ENCODE measurements around the gene CCDC158. TPM values are rescaled to one million over a fixed set of nuclear protein-coding genes. Genes with fewer than 3 reads are reported as not detected.

The CCDC158 gene
- total and polyA plus RNA-seq, 2 of the 8 experiments (the other 6 are each of a cell fraction or from before 2014, with no cell fraction given), result not detected

DNA sequence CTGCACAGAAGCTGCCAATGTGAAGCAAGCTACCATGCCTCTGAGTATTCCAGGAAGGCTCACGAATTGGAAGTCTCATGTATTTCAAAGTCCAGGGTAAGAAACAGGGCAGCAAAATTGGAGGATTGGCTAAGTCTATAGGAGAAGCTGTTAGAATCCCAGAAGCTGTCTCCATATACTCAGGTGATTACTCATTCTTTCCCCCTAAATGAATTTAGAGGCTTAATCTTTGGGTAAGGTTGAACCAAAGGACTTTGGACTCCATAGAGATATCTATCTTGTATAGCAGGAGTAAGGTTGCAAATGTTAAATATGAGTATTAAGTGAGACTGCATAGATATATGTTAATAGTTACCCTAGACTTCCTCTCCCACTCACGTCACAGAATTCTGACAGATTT is 78.1 kb downstream of the CCDC158 start (continued):
- TF ChIP-seq, protein P1, sequence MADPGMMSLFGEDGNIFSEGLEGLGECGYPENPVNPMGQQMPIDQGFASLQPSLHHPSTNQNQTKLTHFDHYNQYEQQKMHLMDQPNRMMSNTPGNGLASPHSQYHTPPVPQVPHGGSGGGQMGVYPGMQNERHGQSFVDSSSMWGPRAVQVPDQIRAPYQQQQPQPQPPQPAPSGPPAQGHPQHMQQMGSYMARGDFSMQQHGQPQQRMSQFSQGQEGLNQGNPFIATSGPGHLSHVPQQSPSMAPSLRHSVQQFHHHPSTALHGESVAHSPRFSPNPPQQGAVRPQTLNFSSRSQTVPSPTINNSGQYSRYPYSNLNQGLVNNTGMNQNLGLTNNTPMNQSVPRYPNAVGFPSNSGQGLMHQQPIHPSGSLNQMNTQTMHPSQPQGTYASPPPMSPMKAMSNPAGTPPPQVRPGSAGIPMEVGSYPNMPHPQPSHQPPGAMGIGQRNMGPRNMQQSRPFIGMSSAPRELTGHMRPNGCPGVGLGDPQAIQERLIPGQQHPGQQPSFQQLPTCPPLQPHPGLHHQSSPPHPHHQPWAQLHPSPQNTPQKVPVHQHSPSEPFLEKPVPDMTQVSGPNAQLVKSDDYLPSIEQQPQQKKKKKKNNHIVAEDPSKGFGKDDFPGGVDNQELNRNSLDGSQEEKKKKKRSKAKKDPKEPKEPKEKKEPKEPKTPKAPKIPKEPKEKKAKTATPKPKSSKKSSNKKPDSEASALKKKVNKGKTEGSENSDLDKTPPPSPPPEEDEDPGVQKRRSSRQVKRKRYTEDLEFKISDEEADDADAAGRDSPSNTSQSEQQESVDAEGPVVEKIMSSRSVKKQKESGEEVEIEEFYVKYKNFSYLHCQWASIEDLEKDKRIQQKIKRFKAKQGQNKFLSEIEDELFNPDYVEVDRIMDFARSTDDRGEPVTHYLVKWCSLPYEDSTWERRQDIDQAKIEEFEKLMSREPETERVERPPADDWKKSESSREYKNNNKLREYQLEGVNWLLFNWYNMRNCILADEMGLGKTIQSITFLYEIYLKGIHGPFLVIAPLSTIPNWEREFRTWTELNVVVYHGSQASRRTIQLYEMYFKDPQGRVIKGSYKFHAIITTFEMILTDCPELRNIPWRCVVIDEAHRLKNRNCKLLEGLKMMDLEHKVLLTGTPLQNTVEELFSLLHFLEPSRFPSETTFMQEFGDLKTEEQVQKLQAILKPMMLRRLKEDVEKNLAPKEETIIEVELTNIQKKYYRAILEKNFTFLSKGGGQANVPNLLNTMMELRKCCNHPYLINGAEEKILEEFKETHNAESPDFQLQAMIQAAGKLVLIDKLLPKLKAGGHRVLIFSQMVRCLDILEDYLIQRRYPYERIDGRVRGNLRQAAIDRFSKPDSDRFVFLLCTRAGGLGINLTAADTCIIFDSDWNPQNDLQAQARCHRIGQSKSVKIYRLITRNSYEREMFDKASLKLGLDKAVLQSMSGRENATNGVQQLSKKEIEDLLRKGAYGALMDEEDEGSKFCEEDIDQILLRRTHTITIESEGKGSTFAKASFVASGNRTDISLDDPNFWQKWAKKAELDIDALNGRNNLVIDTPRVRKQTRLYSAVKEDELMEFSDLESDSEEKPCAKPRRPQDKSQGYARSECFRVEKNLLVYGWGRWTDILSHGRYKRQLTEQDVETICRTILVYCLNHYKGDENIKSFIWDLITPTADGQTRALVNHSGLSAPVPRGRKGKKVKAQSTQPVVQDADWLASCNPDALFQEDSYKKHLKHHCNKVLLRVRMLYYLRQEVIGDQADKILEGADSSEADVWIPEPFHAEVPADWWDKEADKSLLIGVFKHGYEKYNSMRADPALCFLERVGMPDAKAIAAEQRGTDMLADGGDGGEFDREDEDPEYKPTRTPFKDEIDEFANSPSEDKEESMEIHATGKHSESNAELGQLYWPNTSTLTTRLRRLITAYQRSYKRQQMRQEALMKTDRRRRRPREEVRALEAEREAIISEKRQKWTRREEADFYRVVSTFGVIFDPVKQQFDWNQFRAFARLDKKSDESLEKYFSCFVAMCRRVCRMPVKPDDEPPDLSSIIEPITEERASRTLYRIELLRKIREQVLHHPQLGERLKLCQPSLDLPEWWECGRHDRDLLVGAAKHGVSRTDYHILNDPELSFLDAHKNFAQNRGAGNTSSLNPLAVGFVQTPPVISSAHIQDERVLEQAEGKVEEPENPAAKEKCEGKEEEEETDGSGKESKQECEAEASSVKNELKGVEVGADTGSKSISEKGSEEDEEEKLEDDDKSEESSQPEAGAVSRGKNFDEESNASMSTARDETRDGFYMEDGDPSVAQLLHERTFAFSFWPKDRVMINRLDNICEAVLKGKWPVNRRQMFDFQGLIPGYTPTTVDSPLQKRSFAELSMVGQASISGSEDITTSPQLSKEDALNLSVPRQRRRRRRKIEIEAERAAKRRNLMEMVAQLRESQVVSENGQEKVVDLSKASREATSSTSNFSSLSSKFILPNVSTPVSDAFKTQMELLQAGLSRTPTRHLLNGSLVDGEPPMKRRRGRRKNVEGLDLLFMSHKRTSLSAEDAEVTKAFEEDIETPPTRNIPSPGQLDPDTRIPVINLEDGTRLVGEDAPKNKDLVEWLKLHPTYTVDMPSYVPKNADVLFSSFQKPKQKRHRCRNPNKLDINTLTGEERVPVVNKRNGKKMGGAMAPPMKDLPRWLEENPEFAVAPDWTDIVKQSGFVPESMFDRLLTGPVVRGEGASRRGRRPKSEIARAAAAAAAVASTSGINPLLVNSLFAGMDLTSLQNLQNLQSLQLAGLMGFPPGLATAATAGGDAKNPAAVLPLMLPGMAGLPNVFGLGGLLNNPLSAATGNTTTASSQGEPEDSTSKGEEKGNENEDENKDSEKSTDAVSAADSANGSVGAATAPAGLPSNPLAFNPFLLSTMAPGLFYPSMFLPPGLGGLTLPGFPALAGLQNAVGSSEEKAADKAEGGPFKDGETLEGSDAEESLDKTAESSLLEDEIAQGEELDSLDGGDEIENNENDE (IDR thresholded peaks at IDR 0.05; ENCODE audit: insufficient replicate concordance, low read length), result no peak
- TF ChIP-seq SIN3A (conservative IDR thresholded peaks at IDR 0.05 in 1 of 2, IDR thresholded peaks at IDR 0.05 in 1 of 2; ENCODE audit: low read depth in 1 of 2, low read length in 2 of 2), result no peak

Measured in H1 (cell line).